ENCODE results near the gene DUSP15. TPM values are rescaled to one million over a fixed set of nuclear protein-coding genes. Genes with fewer than 3 reads are reported as not detected.
A peak's percentile ranks its signal among the peaks of the same experiment; 100 is the strongest.

Gene DUSP15
- total RNA-seq, 1 donor from 2014 or later: 2.1 TPM

DNA sequence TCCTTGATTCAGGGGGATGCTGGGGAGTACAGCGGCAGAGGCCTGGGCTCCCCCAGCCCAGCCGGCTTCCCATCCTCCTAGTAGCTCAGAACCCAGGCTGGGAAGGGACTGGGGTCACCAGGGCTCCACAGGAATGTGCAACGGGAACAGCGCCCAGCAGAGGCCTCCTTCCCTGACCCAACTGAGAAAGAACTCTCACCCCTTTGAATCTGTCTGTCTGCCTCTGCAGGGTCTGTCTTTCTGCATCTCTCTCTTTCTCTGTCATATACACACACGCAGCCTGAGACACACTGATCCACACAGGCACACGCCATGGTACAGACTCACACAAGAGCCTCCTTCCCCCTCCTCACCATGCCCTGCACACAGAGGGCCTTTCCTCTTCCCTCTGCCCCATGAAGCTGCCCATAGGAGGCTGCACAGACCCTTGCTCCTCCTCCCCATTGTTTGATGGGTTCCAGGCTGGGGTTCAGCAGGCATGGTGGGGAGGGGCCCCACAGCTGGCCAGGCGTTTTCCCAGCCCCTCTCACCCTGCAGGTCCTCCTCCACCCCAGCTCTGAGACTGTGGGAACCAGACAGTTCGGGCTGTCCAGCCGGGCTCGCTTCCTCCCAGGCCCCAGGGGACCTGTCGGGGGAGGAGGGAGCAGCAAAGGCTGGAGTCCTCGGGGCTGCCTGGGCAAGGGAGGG lies 27.7 kb downstream of the DUSP15 start:
- peaks cover 23 to 47% (median 41%) of the 10 kb centered on the region in 3 donors for H3K4me1 ChIP-seq (ENCODE audit: control insufficient read depth in 3 of 3, insufficient read depth in 3 of 3, low read length in 3 of 3)
- H3K9me3 ChIP-seq (ENCODE audit: control insufficient read depth in 3 of 3, low read length in 3 of 3): no peaks in the 10 kb centered on the region
- no peaks in the 10 kb centered on the region for H3K27me3 ChIP-seq (ENCODE audit: control insufficient read depth in 3 of 3, insufficient read depth in 3 of 3, low read length in 3 of 3)
- H3K27ac ChIP-seq (ENCODE audit: low read depth, low read length): peak overlapping the region; percentile 64
- no peaks in the 10 kb centered on the region for H3K36me3 ChIP-seq (ENCODE audit: control insufficient read depth in 3 of 3, insufficient read depth in 3 of 3, low read length in 3 of 3)
- H3K4me3 ChIP-seq (ENCODE audit: low read length in 3 of 3): peak overlapping the region; percentile 32 to 49 (median 33)
- H3K9ac ChIP-seq (ENCODE audit: low read depth in 1 of 3, low read length in 3 of 3): peak overlapping the region in 2 of 3 donors; percentile 27 to 74

DNA sequence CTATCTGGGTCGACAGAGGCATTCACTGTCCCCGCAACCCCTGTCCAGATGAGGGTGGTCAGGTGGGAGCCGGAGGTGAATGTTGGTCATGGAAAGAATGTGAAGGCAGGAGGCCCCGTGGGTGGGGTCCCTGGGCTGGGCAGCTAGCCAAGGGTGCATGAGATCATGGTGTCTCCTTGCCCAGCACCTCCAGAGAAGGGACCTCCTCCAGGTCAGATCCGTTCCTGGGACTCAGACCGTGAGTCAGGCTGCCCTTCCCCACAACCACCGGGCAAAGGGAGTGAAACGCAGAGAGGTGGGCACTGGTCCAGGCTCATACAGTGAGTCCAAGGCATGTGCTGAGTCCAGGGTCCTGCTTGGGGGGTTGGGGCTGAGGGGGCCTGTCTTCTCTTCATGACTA lies 28.4 kb downstream of the DUSP15 start:
- Histone ChIP-seq H3K27me3 (ENCODE audit: control insufficient read depth in 3 of 3, insufficient read depth in 3 of 3, low read length in 3 of 3) (no peaks in the 10 kb centered on the region), H3K9ac (ENCODE audit: low read depth in 1 of 3, low read length in 3 of 3) (peak overlapping the region in 2 of 3 donors; percentile 27 to 74), H3K4me3 (ENCODE audit: low read length in 3 of 3) (peak overlapping the region in 1 of 3 donors; percentile 22), H3K4me1 (ENCODE audit: control insufficient read depth in 3 of 3, insufficient read depth in 3 of 3, low read length in 3 of 3) (peaks cover 28 to 54% (median 48%) of the 10 kb centered on the region in 3 donors), H3K27ac (ENCODE audit: low read depth, low read length) (peak overlapping the region; percentile 62), H3K36me3 (ENCODE audit: control insufficient read depth in 3 of 3, insufficient read depth in 3 of 3, low read length in 3 of 3) (no peaks in the 10 kb centered on the region), H3K9me3 (ENCODE audit: control insufficient read depth in 3 of 3, low read length in 3 of 3) (no peaks in the 10 kb centered on the region)

DNA sequence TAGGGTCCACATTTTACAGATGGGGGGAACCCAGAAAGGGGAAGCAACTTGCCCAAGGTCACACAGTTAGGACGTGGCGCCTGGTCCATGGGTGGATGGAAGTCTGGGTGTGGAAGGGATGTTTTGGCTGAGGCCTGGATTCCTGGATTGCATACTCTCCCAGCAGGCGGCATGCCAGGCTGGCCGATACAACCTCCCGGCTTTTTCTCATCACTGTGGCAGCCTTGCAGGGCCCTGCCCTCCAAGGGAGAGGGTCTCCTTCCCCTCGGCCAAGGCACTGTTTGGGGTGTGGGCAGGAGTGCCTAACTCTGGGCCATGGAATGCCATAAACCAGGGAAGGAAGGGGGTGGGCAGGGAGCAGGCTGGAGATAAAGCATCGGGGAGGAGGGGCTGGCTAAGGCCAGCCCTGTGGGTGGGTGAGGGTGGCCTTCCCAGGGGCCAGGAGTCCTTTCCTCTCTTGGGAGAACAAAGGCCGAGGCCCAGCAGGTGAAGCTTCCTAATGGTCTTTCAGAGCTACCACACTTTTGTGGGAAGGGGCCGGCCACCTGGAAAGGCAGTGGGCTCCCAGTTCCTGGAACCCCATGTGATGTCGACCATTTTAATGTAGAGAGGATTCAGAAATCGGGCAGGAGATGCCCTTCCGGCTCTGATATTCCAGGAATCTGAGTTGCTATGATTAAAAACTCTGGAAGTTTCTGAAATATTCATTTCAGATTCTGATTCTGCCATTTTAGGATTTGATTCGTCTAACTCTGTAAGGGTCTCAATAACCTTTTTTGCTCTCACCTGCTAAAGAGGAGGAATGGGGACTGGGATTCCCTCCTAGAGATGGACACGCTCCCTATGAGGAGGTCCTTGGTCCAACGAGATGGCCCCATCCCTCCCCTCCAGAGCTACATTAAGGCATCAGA lies 29.2 kb downstream of the DUSP15 start:
- Histone ChIP-seq H3K36me3 (ENCODE audit: control insufficient read depth in 3 of 3, insufficient read depth in 3 of 3, low read length in 3 of 3) (no peaks in the 10 kb centered on the region), H3K27ac (ENCODE audit: low read depth, low read length) (peak overlapping the region; percentile 62), H3K4me3 (ENCODE audit: low read length in 3 of 3) (no peak overlapping the region), H3K9ac (ENCODE audit: low read depth in 1 of 3, low read length in 3 of 3) (peak overlapping the region in 1 of 3 donors; percentile 74), H3K4me1 (ENCODE audit: control insufficient read depth in 3 of 3, insufficient read depth in 3 of 3, low read length in 3 of 3) (peaks cover 36 to 57% (median 53%) of the 10 kb centered on the region in 3 donors), H3K9me3 (ENCODE audit: control insufficient read depth in 3 of 3, low read length in 3 of 3) (no peaks in the 10 kb centered on the region), H3K27me3 (ENCODE audit: control insufficient read depth in 3 of 3, insufficient read depth in 3 of 3, low read length in 3 of 3) (no peaks in the 10 kb centered on the region)

DNA sequence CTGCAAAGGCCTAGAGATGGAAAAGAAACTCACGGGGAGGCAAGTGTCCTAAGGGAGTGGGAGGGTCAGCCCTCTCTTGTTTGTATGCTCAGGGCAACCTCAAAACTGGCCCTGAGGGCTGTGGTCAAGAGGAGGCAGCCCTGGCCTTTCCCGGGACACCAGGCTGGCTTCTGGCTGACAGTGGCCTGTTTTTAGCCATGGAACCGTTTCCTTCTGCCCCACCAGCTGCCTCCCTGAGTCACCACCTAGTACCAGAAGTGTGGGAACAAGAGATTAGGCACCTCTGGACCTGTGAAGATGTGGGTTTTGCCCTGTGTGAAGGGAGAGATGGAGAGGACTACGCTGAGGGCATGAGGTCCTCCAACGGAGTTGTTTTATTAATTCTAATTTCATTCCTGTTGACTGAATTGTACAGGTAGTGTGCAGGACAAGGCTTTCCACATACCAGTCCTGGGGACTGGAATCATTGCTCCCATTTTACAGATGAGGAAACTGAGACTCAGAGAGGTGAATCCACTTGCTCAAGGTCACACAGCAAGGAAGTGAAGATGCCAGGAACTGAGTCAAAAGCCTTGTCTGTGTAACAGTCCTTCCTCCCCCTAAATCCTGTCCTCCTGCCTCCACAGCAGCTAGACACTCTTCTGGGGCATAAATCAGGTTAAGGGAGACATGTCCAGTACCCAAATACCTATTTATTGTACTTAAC lies 30.4 kb downstream of the DUSP15 start:
- Histone ChIP-seq H3K27ac (ENCODE audit: low read depth, low read length) (no peak overlapping the region), H3K9me3 (ENCODE audit: control insufficient read depth in 3 of 3, low read length in 3 of 3) (no peaks in the 10 kb centered on the region), H3K9ac (ENCODE audit: low read depth in 1 of 3, low read length in 3 of 3) (no peak overlapping the region), H3K4me3 (ENCODE audit: low read length in 3 of 3) (no peak overlapping the region), H3K27me3 (ENCODE audit: control insufficient read depth in 3 of 3, insufficient read depth in 3 of 3, low read length in 3 of 3) (no peaks in the 10 kb centered on the region), H3K4me1 (ENCODE audit: control insufficient read depth in 3 of 3, insufficient read depth in 3 of 3, low read length in 3 of 3) (peaks cover 42 to 58% (median 57%) of the 10 kb centered on the region in 3 donors), H3K36me3 (ENCODE audit: control insufficient read depth in 3 of 3, insufficient read depth in 3 of 3, low read length in 3 of 3) (peaks cover 0 to 8% (median 5%) of the 10 kb centered on the region in 3 donors)

DNA sequence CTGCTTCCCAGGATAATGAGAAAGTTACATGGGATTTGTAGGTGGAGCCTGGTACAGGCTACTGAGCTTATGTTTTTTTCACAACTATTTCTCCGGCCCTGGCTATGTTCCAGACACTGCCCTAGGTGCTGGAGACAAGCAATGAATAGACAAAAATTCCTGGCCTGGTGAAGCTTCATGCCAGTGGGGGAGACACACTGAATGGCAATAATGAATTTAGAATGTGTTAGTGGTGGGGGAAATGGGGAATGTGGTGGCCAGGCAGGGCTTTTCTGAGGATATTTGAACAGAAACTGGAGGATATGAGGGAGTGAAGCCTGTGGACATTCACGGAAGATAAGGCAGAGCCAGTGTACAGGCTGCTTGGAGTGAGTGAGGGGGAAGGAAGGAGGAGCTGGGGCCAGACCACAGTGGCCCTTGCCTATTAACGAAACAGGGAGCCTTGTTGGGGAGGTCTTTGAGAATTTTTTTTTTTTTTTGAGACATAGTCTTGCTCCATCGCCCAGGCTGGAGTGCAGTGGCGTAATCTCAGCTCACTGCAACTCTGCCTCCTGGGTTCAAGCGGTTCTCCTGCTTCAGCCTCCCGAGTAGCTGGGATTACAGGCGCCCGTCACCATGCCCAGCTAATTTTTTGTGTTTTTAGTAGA lies 31.6 kb downstream of the DUSP15 start:
- H3K27me3 ChIP-seq (ENCODE audit: control insufficient read depth in 3 of 3, insufficient read depth in 3 of 3, low read length in 3 of 3): no peaks in the 10 kb centered on the region
- H3K9ac ChIP-seq (ENCODE audit: low read depth in 1 of 3, low read length in 3 of 3): no peak overlapping the region
- H3K4me1 ChIP-seq (ENCODE audit: control insufficient read depth in 3 of 3, insufficient read depth in 3 of 3, low read length in 3 of 3): peaks cover 47 to 65% (median 64%) of the 10 kb centered on the region in 3 donors
- H3K9me3 ChIP-seq (ENCODE audit: control insufficient read depth in 3 of 3, low read length in 3 of 3): no peaks in the 10 kb centered on the region
- H3K27ac ChIP-seq (ENCODE audit: low read depth, low read length): peak overlapping the region; percentile 18
- H3K36me3 ChIP-seq (ENCODE audit: control insufficient read depth in 3 of 3, insufficient read depth in 3 of 3, low read length in 3 of 3): peaks cover 3 to 19% (median 13%) of the 10 kb centered on the region in 3 donors
- H3K4me3 ChIP-seq (ENCODE audit: low read length in 3 of 3): no peak overlapping the region

DNA sequence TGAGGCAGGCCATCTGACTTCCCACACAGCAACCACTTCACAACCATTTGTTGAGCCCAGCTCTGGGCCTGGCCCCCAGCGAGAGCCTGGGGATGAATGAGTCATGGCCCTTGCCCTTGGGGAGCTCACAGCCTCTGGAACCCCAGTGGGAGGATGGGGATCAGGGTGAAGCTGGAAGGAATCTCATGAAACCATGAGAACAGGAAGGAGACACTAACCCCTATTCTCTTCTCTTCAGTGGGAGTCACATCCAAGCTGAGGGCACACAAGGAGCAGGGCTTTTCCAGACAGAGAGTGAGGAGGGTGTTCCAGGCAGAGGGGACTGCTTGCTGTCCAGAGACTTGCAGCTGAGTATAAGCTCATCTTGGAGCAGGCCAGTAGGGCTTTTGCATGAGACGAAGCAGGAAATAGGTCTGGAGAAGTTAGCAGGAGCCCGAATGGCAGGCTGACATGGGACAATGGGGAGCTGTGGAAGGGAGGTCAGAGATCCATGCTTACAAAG lies 32.4 kb downstream of the DUSP15 start:
- Histone ChIP-seq H3K9ac (ENCODE audit: low read depth in 1 of 3, low read length in 3 of 3) (peak overlapping the region in 1 of 3 donors; percentile 19), H3K4me3 (ENCODE audit: low read length in 3 of 3) (no peak overlapping the region), H3K27me3 (ENCODE audit: control insufficient read depth in 3 of 3, insufficient read depth in 3 of 3, low read length in 3 of 3) (no peaks in the 10 kb centered on the region), H3K36me3 (ENCODE audit: control insufficient read depth in 3 of 3, insufficient read depth in 3 of 3, low read length in 3 of 3) (peaks cover 11 to 27% (median 21%) of the 10 kb centered on the region in 3 donors), H3K27ac (ENCODE audit: low read depth, low read length) (peak overlapping the region; percentile 48), H3K4me1 (ENCODE audit: control insufficient read depth in 3 of 3, insufficient read depth in 3 of 3, low read length in 3 of 3) (peaks cover 47 to 70% (median 69%) of the 10 kb centered on the region in 3 donors), H3K9me3 (ENCODE audit: control insufficient read depth in 3 of 3, low read length in 3 of 3) (no peaks in the 10 kb centered on the region)

DNA sequence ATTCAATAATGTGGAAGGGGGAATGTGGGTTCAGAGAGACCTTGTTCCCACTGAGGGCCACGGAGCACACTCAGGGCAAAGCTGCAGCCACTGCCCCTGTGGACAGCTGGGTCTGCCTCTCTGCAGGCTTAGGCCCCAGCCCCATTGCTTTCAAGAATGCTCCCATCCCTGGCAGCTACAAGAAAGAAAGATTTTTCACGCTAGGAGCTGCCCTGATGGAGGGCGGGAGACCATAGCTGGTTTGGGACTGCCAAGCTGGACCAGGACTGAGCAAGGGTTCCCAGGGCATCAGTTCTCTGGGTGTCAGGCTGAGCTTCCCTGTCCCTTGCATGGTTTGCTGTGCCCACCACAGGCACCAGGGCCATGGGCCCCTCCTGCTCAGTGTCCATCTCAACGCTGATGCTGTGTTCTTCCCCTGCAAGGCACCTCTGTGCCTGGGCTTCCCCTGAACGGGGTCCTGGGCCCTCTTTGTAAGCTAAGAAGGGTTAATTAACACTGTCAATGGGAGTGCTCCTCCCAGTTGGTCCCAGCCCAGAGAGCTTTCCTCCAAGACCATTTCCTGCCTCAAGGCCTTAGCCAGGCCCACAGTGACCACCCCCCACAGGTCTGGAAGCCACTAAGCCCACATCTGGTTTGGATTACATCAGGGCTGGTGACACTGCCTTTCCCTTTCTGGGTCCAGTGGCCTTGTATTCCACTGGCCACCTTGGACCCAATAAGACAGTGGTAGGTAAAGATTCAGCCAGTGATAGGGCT lies 33.3 kb downstream of the DUSP15 start:
- H3K27ac ChIP-seq (ENCODE audit: low read depth, low read length): peak overlapping the region; percentile 48
- no peaks in the 10 kb centered on the region for H3K9me3 ChIP-seq (ENCODE audit: control insufficient read depth in 3 of 3, low read length in 3 of 3)
- peaks cover 42 to 64% (median 60%) of the 10 kb centered on the region in 3 donors for H3K4me1 ChIP-seq (ENCODE audit: control insufficient read depth in 3 of 3, insufficient read depth in 3 of 3, low read length in 3 of 3)
- peaks cover 16 to 28% (median 27%) of the 10 kb centered on the region in 3 donors for H3K36me3 ChIP-seq (ENCODE audit: control insufficient read depth in 3 of 3, insufficient read depth in 3 of 3, low read length in 3 of 3)
- no peaks in the 10 kb centered on the region for H3K27me3 ChIP-seq (ENCODE audit: control insufficient read depth in 3 of 3, insufficient read depth in 3 of 3, low read length in 3 of 3)
- no peak overlapping the region for H3K9ac ChIP-seq (ENCODE audit: low read depth in 1 of 3, low read length in 3 of 3)
- no peak overlapping the region for H3K4me3 ChIP-seq (ENCODE audit: low read length in 3 of 3)

DNA sequence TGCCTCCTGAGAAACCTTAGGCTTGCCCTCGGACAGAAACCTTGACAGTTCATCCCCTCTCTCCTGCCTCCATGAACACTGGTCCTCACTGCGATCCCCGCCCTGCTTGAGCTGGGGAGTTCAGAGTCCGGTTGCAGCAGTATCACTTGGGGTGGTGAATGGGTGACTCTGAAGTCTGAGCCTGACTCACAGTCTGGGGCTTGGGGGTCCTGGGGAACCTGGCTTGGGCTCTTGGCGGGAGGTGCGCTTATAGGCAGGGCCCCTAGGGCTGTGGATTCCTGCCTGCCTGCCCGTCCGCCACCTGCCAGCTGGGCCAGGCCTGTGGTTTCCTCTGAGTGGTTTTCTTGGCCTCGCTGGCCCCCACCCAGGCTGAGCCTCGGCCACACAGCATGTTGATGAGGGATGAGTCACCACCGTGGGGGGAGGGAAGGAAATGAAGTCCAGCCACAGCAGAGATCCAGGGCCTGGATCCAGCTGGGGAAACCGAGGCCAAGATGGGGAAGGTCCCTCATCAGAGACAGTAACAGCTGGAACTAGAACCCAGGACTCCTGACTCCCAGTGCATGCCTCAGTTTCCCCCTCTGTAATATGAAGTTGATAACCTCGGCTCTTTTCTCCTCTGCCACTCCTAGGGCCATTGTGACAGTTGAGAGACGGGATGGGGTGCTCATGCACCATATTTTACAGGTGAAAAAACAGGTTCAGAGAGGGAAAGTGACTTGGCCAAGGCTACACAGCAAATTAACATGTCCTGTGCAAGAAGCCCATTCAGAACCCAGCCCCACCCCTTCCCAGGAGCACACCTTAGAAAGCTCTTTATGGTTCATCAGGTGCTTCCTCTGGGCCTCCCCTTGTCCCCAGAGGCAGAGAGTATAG lies 34.1 kb downstream of the DUSP15 start:
- Histone ChIP-seq H3K4me1 (ENCODE audit: control insufficient read depth in 3 of 3, insufficient read depth in 3 of 3, low read length in 3 of 3) (peaks cover 38 to 63% (median 60%) of the 10 kb centered on the region in 3 donors), H3K9ac (ENCODE audit: low read depth in 1 of 3, low read length in 3 of 3) (peak overlapping the region; percentile 7 to 74 (median 49)), H3K9me3 (ENCODE audit: control insufficient read depth in 3 of 3, low read length in 3 of 3) (no peaks in the 10 kb centered on the region), H3K36me3 (ENCODE audit: control insufficient read depth in 3 of 3, insufficient read depth in 3 of 3, low read length in 3 of 3) (peaks cover 24 to 37% (median 35%) of the 10 kb centered on the region in 3 donors), H3K27ac (ENCODE audit: low read depth, low read length) (peak overlapping the region; percentile 20), H3K4me3 (ENCODE audit: low read length in 3 of 3) (peak overlapping the region in 1 of 3 donors; percentile 6), H3K27me3 (ENCODE audit: control insufficient read depth in 3 of 3, insufficient read depth in 3 of 3, low read length in 3 of 3) (no peaks in the 10 kb centered on the region)
